Measurements from ENCODE around the gene CHAF1B.
A peak's percentile ranks its signal among the peaks of the same experiment; 100 is the strongest.
"Not testable (repeated sequence)": the region's sequence is repeated elsewhere in the genome, so short reads cannot be mapped to it uniquely, and the experiment has no call there.

Gene CHAF1B

GRCh38 chr21:36385233-36386030 lies at the start of gene CHAF1B:
TSS of gene CHAF1B (plus strand) at chr21:36385392. CDS start at chr21:36386137, 745 bp downstream.
- H3K27me3 Mint-ChIP-seq, result no peaks in the 10 kb centered on the region
- peaks cover 10% of the 10 kb centered on the region for H3K4me1 Mint-ChIP-seq (ENCODE audit: low read depth)
- H3K27ac Mint-ChIP-seq, result peak within 1 kb of the TSS; percentile 66

DNA sequence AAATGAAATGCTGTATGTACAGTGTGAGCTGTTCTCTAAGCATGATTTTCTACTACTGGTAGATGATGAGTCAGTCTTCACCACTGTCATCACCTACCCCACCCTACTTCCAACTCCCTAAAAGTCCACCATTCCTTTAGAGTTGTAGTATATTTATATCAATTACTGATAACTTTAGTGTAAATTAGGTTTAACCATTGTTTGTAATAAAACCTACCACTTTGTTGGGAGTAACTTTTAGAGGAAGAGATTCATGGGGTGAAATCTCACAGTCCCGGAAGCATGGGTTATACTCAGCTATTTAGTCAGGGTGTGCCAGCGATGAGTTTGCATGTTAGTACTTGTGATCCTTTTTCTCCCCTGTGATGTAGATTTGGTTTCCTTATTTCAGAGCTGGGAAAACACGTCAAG lies 48.1 kb upstream of the CHAF1B start:
- Mint-ChIP-seq H3K36me3 (peaks cover 13% of the 10 kb centered on the region), H3K4me3 (no peak overlapping the region), H3K27me3 (no peaks in the 10 kb centered on the region), H3K4me1 (ENCODE audit: low read depth) (peaks cover 28% of the 10 kb centered on the region), H3K27ac (peak overlapping the region; percentile 16), H3K9me3 (ENCODE audit: low read depth) (no peaks in the 10 kb centered on the region)

More at GRCh38 chr21:36385233-36386030, at the start of gene CHAF1B:
- Mint-ChIP-seq H3K9me3 (ENCODE audit: low read depth) (no peaks in the 10 kb centered on the region), H3K36me3 (peaks cover 4% of the 10 kb centered on the region), H3K4me3 (peak within 1 kb of the TSS; percentile 87)

DNA sequence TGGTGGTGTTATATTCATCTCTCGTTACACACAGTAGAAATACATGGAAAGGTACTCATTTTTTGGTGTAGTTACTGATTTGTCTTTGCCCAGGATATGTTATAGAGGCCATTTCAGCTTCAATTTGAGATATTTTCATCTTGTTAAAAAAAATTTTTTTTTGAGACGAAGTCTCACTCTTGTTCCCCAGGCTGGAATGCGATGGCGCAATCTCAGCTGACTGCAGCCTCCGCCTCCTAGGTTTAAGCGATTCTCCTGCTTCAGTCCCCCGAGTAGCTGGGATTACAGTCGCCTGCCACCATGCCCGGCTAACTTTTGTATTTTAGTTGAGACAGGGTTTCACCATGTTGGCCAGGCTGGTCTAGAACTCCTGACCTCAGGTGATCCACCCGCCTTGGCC lies 46.2 kb upstream of the CHAF1B start:
- H3K36me3 Mint-ChIP-seq, result peaks cover 13% of the 10 kb centered on the region
- H3K9me3 Mint-ChIP-seq (ENCODE audit: low read depth), result no peaks in the 10 kb centered on the region
- H3K27me3 Mint-ChIP-seq, result no peaks in the 10 kb centered on the region
- H3K4me3 Mint-ChIP-seq, result no peak overlapping the region
- peak overlapping the region; percentile 23 for H3K27ac Mint-ChIP-seq
- H3K4me1 Mint-ChIP-seq (ENCODE audit: low read depth), result peaks cover 17% of the 10 kb centered on the region

GRCh38 chr21:36342581-36342980 lies 42.6 kb upstream of the CHAF1B start:
- H3K4me1 Mint-ChIP-seq (ENCODE audit: low read depth); H3K27me3 Mint-ChIP-seq; H3K27ac Mint-ChIP-seq; H3K9me3 Mint-ChIP-seq (ENCODE audit: low read depth); H3K36me3 Mint-ChIP-seq; H3K4me3 Mint-ChIP-seq: not testable (repeated sequence)

DNA sequence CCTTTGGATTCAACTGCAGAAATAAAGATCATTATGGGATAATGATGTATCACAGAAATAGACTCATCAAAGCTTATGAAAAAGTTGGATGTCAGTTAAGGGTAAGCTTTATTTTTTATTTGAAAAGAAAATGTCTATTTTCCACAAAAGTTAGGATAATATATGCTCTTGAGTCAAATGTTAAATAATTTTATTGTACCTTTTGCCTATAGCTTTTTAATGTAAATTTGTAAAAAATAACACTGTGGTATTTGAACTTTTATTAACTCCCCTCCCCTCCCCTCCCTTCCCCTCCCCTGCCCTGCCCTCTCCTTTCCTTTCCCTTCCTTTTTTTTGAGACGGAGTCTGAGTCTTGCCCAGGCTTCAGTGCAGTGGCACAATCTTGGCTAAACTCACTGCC lies 40.3 kb upstream of the CHAF1B start:
- no peaks in the 10 kb centered on the region for H3K27me3 Mint-ChIP-seq
- H3K36me3 Mint-ChIP-seq, result peaks cover 4% of the 10 kb centered on the region
- no peaks in the 10 kb centered on the region for H3K9me3 Mint-ChIP-seq (ENCODE audit: low read depth)
- H3K4me1 Mint-ChIP-seq (ENCODE audit: low read depth), result peaks cover 3% of the 10 kb centered on the region
- H3K27ac Mint-ChIP-seq, result no peak overlapping the region
- no peak overlapping the region for H3K4me3 Mint-ChIP-seq

DNA sequence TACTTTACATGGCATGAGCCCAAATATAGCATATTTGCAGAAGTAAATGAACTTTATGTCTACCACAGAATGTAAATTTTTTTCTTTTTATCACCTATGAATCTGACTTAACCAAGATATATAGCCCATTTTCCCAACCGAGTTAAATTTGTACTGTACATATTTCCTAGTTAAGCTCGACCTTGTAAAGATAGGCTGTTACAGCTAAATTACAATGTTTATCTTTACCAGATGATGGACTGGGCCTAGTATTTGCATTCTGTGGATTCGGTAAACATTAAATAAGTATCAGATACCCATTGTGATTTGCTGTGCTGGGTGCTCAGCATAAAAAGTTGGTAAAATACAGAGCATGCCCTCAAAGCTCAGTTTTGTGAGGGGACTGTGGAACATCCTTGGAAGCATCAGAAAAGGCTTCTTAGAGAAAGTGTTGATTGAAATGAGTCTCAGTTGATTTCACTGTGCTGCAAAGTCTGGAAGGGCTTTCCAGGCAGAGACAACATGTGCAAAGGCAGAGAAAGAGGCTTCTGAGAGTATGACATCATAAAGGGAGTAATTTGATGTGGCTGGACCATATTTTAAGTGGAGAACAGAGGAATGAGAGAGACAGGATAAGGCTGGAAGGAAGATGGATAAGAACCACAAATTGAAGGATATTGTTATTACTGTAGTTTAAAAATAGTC lies 37.8 kb upstream of the CHAF1B start:
- H3K4me3 Mint-ChIP-seq, result no peak overlapping the region
- no peaks in the 10 kb centered on the region for H3K27me3 Mint-ChIP-seq
- H3K9me3 Mint-ChIP-seq (ENCODE audit: low read depth), result no peaks in the 10 kb centered on the region
- peaks cover 2% of the 10 kb centered on the region for H3K36me3 Mint-ChIP-seq
- no peak overlapping the region for H3K27ac Mint-ChIP-seq
- peaks cover 5% of the 10 kb centered on the region for H3K4me1 Mint-ChIP-seq (ENCODE audit: low read depth)

DNA sequence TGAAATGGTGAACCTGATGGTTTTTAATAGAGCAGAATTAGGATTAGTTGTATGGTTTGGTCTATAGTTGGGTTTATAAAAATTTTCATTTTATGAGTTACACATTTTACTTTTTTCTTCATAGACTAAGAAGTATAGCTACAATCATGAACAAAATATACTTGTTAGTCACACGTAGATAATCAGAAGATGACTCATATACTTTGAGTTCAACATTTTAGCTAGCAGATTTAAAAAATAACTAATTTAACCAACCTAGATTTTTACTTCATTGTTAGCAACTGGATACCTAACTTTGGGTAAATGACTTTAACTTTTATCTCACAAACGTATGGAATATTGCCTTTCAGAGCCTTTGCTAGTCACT lies 37.2 kb upstream of the CHAF1B start:
- no peaks in the 10 kb centered on the region for H3K9me3 Mint-ChIP-seq (ENCODE audit: low read depth)
- no peaks in the 10 kb centered on the region for H3K27me3 Mint-ChIP-seq
- H3K4me3 Mint-ChIP-seq, result no peak overlapping the region
- H3K4me1 Mint-ChIP-seq (ENCODE audit: low read depth), result peaks cover 5% of the 10 kb centered on the region
- H3K27ac Mint-ChIP-seq, result no peak overlapping the region
- H3K36me3 Mint-ChIP-seq, result peaks cover 4% of the 10 kb centered on the region

GRCh38 chr21:36349315-36349714 lies 35.9 kb upstream of the CHAF1B start:
- no peaks in the 10 kb centered on the region for H3K27me3 Mint-ChIP-seq
- H3K4me1 Mint-ChIP-seq (ENCODE audit: low read depth), result peaks cover 5% of the 10 kb centered on the region
- no peaks in the 10 kb centered on the region for H3K9me3 Mint-ChIP-seq (ENCODE audit: low read depth)
- no peak overlapping the region for H3K27ac Mint-ChIP-seq
- no peak overlapping the region for H3K4me3 Mint-ChIP-seq
- peaks cover 4% of the 10 kb centered on the region for H3K36me3 Mint-ChIP-seq

GRCh38 chr21:36350282-36350910 lies 34.8 kb upstream of the CHAF1B start:
- H3K9me3 Mint-ChIP-seq (ENCODE audit: low read depth), result no peaks in the 10 kb centered on the region
- H3K4me3 Mint-ChIP-seq, result no peak overlapping the region
- peaks cover 4% of the 10 kb centered on the region for H3K36me3 Mint-ChIP-seq
- H3K4me1 Mint-ChIP-seq (ENCODE audit: low read depth), result peaks cover 6% of the 10 kb centered on the region
- H3K27me3 Mint-ChIP-seq, result no peaks in the 10 kb centered on the region
- H3K27ac Mint-ChIP-seq, result no peak overlapping the region

- no peaks in the 10 kb centered on the region for H3K9me3 Mint-ChIP-seq (ENCODE audit: low read depth)
- no peaks in the 10 kb centered on the region for H3K27me3 Mint-ChIP-seq
- no peak overlapping the region for H3K27ac Mint-ChIP-seq
- H3K4me3 Mint-ChIP-seq, result no peak overlapping the region
- peaks cover 3% of the 10 kb centered on the region for H3K4me1 Mint-ChIP-seq (ENCODE audit: low read depth)
- H3K36me3 Mint-ChIP-seq, result peaks cover 4% of the 10 kb centered on the region
Observed at GRCh38 chr21:36354918-36355680, 30.1 kb upstream of the CHAF1B start.

- H3K4me1 Mint-ChIP-seq (ENCODE audit: low read depth), result peaks cover 3% of the 10 kb centered on the region
- H3K4me3 Mint-ChIP-seq, result no peak overlapping the region
- H3K27ac Mint-ChIP-seq, result no peak overlapping the region
- H3K9me3 Mint-ChIP-seq (ENCODE audit: low read depth), result no peaks in the 10 kb centered on the region
- no peaks in the 10 kb centered on the region for H3K27me3 Mint-ChIP-seq
- H3K36me3 Mint-ChIP-seq, result peaks cover 4% of the 10 kb centered on the region
Observed at GRCh38 chr21:36355868-36356267, 29.3 kb upstream of the CHAF1B start.

- Mint-ChIP-seq H3K4me3 (no peak overlapping the region), H3K27ac (no peak overlapping the region), H3K27me3 (no peaks in the 10 kb centered on the region), H3K36me3 (peaks cover 5% of the 10 kb centered on the region), H3K4me1 (ENCODE audit: low read depth) (peaks cover 2% of the 10 kb centered on the region), H3K9me3 (ENCODE audit: low read depth) (no peaks in the 10 kb centered on the region)
Observed at GRCh38 chr21:36359185-36359584, 26.0 kb upstream of the CHAF1B start.

GRCh38 chr21:36369064-36369685 lies 16.0 kb upstream of the CHAF1B start:
- H3K4me1 Mint-ChIP-seq (ENCODE audit: low read depth), result peaks cover 2% of the 10 kb centered on the region
- H3K9me3 Mint-ChIP-seq (ENCODE audit: low read depth), result no peaks in the 10 kb centered on the region
- no peaks in the 10 kb centered on the region for H3K27me3 Mint-ChIP-seq
- H3K36me3 Mint-ChIP-seq, result peaks cover 5% of the 10 kb centered on the region
- H3K4me3 Mint-ChIP-seq, result no peak overlapping the region
- peak overlapping the region; percentile 75 for H3K27ac Mint-ChIP-seq

GRCh38 chr21:36375994-36376393 lies 9.2 kb upstream of the CHAF1B start:
- Mint-ChIP-seq H3K27me3 (no peaks in the 10 kb centered on the region), H3K27ac (no peak overlapping the region), H3K4me3 (no peak overlapping the region), H3K9me3 (ENCODE audit: low read depth) (no peaks in the 10 kb centered on the region), H3K4me1 (ENCODE audit: low read depth) (peaks cover 2% of the 10 kb centered on the region), H3K36me3 (peaks cover 4% of the 10 kb centered on the region)

All from activated naive CD8-positive, alpha-beta T cell (primary cell).